DMS53 (cell line): ENCODE data around the gene PRKACG.

ENCODE experiments used
- DNase-seq: peaks from one replicate; lab custom pipeline; 2025; lab: John Stamatoyannopoulos, UW

Gene PRKACG

GRCh38 chr9:68981789-68982188, 32.1 kb downstream of the PRKACG start:
- no peak for DNase-seq

GRCh38 chr9:68980341-68980914, 33.5 kb downstream of the PRKACG start:
- DNase-seq = no peak

- no peak for DNase-seq
These were observed 34.2 kb downstream of the PRKACG start for GRCh38 chr9:68979538-68980314.

GRCh38 chr9:68978501-68978900, 35.4 kb downstream of the PRKACG start:
- no peak for DNase-seq

GRCh38 chr9:68978066-68978465, 35.8 kb downstream of the PRKACG start:
- no peak for DNase-seq

- DNase-seq = no peak
These were observed 38.4 kb downstream of the PRKACG start for GRCh38 chr9:68975365-68976043.

- DNase-seq = no peak
These were observed 39.0 kb downstream of the PRKACG start for GRCh38 chr9:68974901-68975300.

- no peak for DNase-seq
These were observed 39.5 kb downstream of the PRKACG start for GRCh38 chr9:68974431-68974830.

- DNase-seq = no peak
These were observed 40.3 kb downstream of the PRKACG start for GRCh38 chr9:68973619-68974018.

- peak; percentile 7 for DNase-seq
These were observed 43.8 kb downstream of the PRKACG start for GRCh38 chr9:68970151-68970550.

GRCh38 chr9:68969538-68969937, 44.4 kb downstream of the PRKACG start:
- peak; percentile 48 for DNase-seq

GRCh38 chr9:68967800-68968199, 46.1 kb downstream of the PRKACG start:
- no peak for DNase-seq

- DNase-seq = no peak
These were observed 47.4 kb downstream of the PRKACG start for GRCh38 chr9:68966496-68966944.

GRCh38 chr9:68964765-68965164, 49.1 kb downstream of the PRKACG start:
- DNase-seq = no peak

- DNase-seq = peak; percentile 9
These were observed 49.8 kb downstream of the PRKACG start for GRCh38 chr9:68964102-68964541.

GRCh38 chr9:68963416-68963815, 50.5 kb downstream of the PRKACG start:
- no peak for DNase-seq
